HCT116 (cell line): Measurements from ENCODE around the gene PIP4K2B.
A peak's percentile ranks its signal among the peaks of the same experiment; 100 is the strongest.

Experiments used
- ATF3 ChIP-seq: IDR thresholded peaks from 2 replicates; pipeline ENCODE4 v1.6.1; 2012
- CEBPB ChIP-seq: IDR thresholded peaks from 2 replicates; pipeline ENCODE4 v1.6.1; 2012; ENCODE audit warnings: low read depth
- CTCF ChIP-seq, 3 experiments: fragments of 200-600 bp in 1 of 3; sonication (generic) in 1 of 3; IDR thresholded peaks in 2 of 3; conservative IDR thresholded peaks in 1 of 3; 2 replicates each; pipeline ENCODE4 v1.5.1; 2012 to 2017; ENCODE audit warnings: low read depth in 2 of 3, low read length in 2 of 3, antibody characterized with exemption in 1 of 3, borderline replicate concordance in 1 of 3, control low read depth in 1 of 3, mild to moderate bottlenecking in 1 of 3, mixed read lengths in 1 of 3, mixed run types in 1 of 3, moderate library complexity in 1 of 3; ENCODE audit not compliant: insufficient read depth in 1 of 3
- EGR1 ChIP-seq: IDR thresholded peaks from 2 replicates; pipeline ENCODE4 v1.6.1; 2012; ENCODE audit warnings: low read depth
- FOSL1 ChIP-seq: IDR thresholded peaks from 2 replicates; pipeline ENCODE4 v1.6.1; 2012; ENCODE audit warnings: low read depth
- JUND ChIP-seq: IDR thresholded peaks from 2 replicates; pipeline ENCODE4 v1.6.1; 2012
- MAX ChIP-seq: IDR thresholded peaks from 2 replicates; pipeline ENCODE4 v1.6.1; 2012
- POLR2A ChIP-seq: IDR thresholded peaks from 2 replicates; pipeline ENCODE4 v1.7.0; 2011; ENCODE audit warnings: borderline replicate concordance; ENCODE audit not compliant: insufficient read depth, insufficient read length; ENCODE audit errors: extremely low read depth
- RAD21 ChIP-seq: IDR thresholded peaks from 2 replicates; pipeline ENCODE4 v1.6.1; 2012; ENCODE audit warnings: low read depth, mild to moderate bottlenecking
- TCF7L2 ChIP-seq: IDR thresholded peaks from 2 replicates; pipeline ENCODE4 v1.7.0; 2011; ENCODE audit warnings: borderline replicate concordance, inconsistent platforms; ENCODE audit not compliant: insufficient read depth, insufficient read length; ENCODE audit errors: extremely low read depth

- no peak for TF ChIP-seq CTCF (IDR thresholded peaks at IDR 0.05 in 2 of 3, conservative IDR thresholded peaks at IDR 0.05 in 1 of 3; ENCODE audit: borderline replicate concordance in 1 of 3, insufficient read depth in 1 of 3, low read depth in 2 of 3, low read length in 2 of 3)
- no peak for TF ChIP-seq JUND
- TF ChIP-seq CEBPB = no peak
- TF ChIP-seq ATF3 = no peak
- TF ChIP-seq MAX = no peak
- TF ChIP-seq RAD21 = no peak
- TF ChIP-seq FOSL1 = no peak
- no peak for TF ChIP-seq TCF7L2
- TF ChIP-seq POLR2A = peak; percentile 19
- no peak for TF ChIP-seq EGR1
Measured at GRCh38 chr17:38733282-38733981, 65.9 kb downstream of the PIP4K2B start.
